IPS DF 4.7 (cell line): ENCODE measurements around the gene PRICKLE1.

Experiments used
- DNase-seq: peaks from one replicate; pipeline ENCODE4 v3.0.0-alpha.2; 2013; ENCODE audit warnings: low spot score; ENCODE audit errors: extremely low read depth

The PRICKLE1 gene

DNA sequence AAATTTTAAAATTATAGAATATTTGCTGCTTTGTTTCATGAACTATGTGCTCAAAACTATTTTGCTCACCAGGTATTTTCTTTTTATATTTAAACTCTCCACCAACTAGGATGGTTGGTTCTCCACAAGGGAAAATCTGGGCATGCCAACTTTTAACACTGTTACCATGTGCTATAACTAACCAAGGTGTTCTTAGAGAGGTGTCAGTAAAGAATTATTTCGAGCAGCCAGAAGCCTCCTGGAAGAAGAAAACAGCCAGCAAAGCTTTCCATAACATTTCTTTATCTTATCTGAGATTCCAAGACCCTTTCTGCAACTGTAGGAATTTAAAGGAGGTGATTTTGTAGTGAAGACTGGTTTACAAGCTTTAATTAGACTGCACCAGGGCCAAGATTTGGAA is 97.3 kb downstream of the PRICKLE1 start:
- no peak for DNase-seq

DNA sequence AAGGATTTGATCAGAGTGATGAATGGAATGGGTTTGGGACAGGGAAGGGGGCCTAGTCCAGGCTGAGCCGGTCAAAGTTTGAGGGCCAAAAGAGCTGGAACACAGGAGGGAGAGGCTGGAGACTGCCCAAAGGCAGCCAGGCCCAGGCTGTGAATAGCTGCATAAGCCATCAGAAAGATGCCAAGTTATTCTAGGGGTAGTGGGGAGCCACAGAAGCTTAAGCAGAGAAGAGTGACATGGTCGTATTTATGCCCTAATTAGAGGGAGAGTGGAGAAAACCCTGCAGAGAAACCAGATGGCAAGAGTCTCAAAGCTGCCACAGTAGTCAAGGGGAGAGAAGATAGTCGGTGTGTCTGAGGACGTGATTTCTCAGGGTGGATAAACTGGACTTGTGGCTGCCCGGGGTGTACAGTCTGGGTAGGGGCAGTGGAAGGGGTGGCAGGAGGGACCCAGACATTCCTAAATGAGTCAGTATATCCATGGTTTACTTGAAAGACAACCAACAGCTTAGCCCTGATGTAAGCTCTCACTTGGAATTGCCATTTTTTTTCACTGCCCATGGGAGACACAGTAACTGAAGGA is 99.2 kb downstream of the PRICKLE1 start:
- DNase-seq = no peak

DNA sequence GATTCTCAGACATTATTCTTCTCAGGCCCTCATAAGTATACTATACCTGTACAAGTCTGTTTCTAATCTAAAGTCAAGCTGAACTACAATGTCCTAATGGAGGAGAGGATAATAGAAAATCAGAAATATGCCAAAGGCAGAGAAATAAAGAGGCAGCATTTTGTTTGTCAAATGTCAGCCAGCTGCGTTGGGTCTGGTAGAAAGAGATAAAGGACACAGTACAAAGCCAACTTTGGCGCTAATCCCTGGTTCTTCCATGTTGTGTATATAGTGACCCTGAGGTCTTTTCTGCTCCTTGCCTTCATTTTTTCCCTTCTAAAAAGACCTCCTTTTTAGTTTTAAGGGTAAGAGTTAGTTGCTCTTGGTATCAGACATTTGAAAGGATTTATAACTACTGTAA is 103.1 kb downstream of the PRICKLE1 start:
- DNase-seq = no peak

DNA sequence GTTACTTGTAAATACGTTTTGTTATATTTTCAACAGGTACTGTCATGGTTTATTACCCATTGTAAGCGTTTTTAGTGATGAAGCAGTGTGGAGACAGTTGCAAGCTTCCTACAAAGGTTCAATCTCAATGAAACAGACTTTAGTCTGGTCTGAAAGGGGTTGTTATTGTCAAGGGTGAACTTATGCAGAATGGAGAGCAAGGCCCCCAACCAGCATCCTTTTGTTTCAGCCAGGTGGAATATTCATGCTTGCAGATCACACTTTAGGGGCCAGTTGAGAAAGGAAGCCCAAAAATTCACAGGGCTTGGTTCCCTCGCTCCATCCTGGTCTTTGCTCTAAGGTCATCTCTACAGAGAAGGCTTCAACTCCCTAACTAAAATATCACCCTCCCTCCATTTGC is 103.7 kb downstream of the PRICKLE1 start:
- peak; percentile 98 for DNase-seq

DNA sequence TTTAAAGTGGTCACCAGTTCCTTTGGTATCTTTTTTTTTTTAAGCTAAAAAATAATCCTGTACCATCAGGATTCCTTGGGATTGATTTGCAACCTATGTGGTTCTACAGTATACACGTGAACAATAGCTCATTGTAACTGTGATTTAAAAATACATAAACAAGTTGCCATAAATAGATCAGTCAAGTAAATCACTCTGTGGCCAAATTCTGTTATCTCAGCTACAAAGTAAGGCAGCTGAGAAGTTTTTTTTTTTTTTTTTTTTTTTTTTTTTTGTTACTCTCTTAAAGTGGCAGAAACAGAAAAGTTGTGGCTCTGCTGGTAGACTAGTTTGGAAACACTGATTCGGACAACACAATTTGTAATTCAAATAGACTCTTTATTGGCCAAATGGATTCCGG is 104.5 kb downstream of the PRICKLE1 start:
- DNase-seq = no peak

DNA sequence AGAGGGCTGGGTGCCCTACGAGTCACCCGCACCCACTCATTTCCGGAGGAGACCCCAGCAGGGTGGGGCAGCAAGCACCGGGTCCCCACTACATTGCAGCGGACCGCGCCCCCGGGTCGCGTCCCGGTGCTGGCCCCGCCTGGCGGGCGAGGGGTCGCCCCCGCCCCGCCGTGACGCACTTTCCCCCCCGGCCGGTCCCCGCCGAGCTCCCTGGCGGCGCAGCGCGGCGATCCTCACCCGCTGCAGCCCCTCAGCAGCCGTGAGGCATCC is 106.1 kb downstream of the PRICKLE1 start:
- DNase-seq = no peak

DNA sequence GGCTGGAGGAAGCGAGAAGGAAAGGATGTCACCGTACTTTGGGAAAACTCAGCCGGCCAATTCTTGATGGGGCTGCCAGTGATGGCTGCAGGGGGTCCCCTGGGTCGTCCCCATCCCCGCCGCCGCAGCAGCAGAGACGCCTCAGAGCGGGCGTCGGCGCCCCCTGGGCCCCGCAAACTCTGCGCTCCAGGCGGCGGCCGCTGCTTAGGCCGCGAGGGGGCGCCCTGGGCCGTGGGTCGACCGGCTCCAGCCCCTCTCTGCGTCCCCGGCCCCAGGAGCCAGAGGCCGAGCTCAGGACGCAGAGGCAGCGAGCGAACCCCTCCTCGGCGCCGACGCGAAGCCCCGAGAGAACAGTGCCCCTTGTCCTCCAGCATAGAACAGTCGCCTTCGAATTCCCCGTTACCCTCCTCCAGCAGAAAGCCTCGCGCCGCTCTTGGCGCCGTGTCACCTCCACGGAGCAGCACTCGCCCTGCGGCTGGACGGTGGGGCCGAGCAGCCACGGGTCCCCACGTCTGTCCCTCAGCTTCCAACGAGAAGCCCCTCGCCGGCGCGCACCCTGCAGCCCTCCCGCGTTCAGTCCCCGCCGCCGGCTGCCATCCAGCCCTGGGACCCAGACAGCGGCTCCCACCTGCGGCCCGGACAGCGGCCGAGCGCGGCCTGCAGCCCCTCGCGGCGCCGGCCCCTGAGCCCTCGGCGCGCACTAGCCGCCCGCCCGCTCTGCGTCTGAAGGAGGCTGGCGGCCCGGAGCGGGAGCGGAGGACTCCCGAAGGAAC is 106.6 kb downstream of the PRICKLE1 start:
- DNase-seq = no peak

DNA sequence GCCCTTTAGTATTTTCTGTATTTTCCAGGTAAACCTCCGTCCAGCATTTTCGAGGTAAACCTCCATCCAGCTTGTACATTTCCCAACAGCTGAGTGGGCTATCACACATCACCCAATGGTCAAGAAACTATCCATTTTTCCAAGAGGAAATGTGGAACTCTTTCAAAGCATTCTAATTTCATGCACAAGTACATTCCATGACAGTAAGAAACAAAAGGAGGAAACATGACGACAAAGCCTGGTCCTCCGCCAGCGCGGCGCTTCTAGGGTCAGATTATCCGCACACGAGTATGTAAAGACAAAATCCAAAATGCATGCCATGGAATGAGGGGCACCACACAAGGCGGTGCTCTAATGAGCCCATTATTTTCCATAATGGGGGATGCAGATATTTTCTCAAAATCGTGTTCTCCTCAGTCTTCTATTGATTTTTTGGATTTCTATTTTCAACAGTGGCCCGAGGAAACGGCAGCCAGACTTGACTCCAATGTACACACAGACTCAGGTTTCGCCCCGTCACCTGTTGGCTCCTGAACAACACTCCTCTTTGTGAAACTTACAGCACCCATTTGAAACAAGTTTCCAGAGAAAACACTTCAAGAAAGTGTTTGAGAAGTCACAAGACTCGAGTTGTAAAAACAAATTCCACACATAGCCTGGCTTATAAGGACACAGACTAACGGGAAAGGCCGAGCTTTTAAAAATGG is 107.4 kb downstream of the PRICKLE1 start:
- DNase-seq = no peak

DNA sequence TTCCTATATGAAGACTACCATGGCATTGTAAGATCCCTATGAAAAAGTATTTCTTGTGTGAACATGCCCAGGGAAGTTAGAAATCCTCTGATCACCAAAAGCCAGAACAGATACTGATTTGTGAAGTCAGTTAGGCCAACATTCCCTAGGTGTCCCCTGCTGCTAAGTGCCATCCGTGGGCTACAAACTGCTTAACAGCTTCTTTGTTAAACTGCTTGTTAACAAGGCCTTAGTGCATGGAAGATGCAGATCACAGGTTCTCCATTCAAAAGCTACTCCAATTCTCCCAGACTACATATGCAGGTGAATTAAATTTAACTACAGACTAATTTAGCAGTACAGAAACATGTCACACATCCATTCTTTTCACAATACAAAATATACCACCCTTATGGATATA is 108.2 kb downstream of the PRICKLE1 start:
- DNase-seq = no peak

DNA sequence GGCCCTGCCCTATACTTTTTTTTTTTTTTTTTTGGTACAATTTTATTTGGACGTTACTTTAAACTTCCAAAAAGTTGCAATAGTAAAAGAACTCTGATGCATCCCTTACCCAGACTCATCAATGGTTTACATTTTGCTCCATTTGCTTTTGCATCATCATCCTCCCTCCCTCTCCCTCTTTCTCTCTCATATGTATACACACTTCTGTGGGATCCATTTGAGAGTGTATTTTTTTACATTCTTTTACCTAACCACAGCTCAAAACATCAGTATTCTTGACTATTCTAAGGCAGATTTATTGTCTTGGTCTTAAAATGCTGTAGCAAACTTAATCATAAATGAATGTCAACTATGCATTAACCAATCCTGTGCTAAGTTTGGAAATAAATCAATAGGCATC is 111.6 kb downstream of the PRICKLE1 start:
- DNase-seq = no peak

DNA sequence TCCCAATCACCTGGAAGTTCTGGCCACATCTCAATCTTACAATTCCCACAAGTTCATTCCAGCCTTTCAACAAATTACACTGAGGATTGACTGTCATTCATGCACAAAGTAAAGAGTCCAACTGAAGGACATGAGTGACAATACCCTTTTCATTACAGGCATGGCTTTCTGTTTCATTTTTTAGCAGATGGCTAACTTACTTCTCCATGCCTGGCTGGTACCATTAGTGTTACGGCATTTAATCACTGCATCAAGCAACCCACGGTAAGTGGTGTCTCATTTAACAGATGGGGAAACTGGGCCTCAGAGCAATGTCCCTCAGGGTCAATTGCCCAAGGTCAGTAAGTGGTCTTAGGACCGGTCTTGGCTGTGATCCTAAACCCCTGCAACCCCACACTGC is 114.4 kb downstream of the PRICKLE1 start:
- no peak for DNase-seq

DNA sequence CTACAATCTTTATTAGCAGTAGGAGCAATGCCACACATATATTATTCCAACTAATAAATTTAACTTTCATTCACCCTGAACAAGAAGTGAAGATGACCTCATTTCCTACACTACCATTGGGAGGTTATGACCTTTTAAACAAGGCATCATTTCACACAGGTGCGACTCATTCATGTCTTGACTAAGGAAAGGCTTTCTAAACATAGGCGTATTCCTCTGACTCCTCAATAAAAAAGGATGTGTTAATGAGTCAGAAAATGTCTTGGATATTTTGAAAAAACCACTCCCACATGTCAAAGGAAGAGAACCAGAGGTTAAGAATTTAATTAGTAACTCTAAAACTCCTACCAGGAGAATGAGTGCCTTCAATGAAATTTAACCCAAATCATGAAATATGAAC is 115.2 kb downstream of the PRICKLE1 start:
- no peak for DNase-seq

DNA sequence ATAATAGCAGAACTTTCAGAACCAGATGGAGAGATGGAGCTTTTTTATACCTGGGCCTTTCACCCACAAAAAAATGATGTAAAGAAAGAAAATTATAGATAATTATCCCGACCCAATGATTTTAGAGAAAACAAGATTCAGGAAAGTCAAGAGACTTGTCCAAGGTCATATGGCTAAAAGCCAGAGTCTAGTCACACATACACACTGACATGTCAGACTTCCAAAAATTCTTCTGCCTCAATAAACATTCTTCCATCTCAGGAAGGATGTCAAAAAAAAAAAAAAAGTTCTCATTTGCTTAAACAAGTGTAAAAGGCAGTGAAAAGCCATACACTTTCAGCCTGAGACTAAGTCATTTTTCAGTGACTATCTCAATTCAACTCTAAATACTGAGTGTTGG is 116.0 kb downstream of the PRICKLE1 start:
- no peak for DNase-seq

DNA sequence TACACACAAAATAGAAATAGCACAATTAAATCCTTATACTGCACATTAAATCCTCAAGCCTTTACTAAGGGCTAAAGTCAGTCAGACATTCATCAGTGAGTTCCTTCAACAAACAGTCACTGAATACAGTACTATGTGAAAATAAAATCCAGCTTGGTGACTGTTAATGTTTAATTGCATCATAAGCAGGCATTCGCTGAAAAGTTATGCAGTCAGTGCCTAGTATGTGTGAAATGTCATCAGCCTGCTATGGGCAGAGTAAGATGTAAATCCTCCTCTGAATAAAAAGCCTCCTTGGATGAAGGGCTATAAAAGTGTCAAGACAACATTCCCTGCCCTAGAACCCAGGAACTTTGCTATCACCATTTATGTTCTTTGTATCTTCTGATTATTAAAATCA is 116.4 kb downstream of the PRICKLE1 start:
- no peak for DNase-seq

DNA sequence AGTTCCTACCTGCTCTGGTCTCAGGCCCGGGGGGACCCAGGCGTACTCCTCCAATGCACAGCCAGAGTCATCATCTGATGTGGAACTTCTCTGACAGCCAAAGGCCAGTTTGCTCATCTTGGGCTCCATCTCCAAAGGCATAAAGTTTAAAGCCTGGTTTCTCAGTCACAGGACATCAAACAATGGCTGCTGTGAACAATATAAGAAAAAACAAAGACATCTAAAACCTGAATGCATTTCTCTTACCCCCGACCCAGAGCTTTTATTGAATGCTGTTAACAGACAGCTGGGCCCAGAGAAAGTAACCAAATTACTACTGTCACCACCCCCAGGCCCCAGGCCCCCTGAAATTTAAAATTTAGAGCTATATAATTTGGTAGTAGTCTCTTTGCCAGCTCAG is 117.2 kb downstream of the PRICKLE1 start:
- no peak for DNase-seq

DNA sequence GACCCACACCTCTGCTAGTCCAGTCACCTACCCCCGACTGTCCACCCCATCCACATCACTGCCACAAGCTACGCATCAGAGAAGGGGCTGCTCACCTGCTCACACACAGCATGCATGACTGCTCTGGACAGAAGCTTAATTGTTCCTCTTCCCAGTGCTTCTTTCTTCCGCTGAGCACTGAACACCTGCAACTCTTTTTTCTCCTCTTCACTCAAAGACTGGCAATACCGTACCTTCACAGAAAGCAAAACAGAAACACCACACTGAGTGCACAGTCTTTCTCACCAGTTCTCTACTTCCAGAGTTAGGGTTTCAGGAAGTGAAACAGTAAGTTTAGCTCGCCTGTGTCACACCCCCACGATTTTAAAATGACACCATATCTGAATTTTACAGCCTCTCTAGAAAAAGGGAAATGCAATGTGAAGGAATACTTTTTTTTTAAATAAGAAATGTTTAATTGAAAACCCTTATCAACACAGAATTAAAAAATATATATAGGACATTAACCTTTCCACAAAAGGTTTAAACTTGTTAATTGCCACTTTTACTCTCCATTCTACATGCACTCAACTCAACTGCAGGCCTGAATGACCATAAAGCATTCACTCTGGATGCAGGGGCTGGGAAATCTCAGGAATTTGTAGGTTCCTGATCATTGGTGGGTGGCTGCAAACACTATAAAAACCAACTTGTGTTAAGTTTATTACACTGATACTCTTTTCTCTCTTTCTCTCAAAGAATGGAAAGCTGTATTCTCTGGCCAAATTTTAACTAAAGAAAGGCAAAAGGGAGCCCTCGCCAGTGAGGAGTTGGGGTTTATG is 120.0 kb downstream of the PRICKLE1 start:
- DNase-seq = no peak

DNA sequence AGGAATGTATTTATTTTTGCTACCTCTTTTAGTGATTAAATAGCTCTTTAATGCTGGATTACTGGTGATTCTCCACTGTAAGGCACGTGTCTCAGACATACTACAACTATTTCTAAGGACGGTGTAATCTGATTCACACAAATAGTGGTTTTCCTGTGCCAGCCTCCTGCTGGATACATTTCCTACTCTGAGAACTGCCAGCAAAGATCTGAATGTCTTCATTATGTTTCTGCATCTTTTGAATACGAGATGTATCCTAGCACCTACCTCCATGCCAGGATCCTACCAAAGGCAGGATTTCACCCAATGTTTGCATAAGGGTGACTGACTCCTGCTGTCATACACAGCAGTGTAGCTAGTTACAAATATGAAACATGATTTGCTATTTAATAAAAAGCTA is 120.6 kb downstream of the PRICKLE1 start:
- no peak for DNase-seq

DNA sequence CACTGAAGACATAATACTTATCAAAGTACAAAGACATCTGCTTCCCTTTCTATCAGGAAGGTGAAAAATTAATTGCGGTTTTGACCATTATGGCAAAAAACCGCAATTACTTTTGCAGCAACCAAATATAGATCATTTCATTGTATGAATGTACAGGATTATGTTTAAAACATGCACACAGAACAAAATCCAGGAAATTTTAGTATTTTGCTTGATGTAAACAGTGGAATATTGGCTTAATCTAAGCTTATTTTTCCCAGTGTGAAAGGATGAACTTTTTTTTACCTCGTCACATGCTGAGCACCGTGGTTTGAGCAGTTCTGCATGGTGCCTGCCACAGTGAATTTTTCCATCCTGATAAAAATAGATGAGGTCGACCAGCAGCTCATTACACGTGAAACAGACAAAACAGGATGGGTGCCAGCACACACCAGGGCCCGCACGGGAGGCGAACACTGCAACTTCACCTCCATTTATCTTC is 121.2 kb downstream of the PRICKLE1 start:
- no peak for DNase-seq

DNA sequence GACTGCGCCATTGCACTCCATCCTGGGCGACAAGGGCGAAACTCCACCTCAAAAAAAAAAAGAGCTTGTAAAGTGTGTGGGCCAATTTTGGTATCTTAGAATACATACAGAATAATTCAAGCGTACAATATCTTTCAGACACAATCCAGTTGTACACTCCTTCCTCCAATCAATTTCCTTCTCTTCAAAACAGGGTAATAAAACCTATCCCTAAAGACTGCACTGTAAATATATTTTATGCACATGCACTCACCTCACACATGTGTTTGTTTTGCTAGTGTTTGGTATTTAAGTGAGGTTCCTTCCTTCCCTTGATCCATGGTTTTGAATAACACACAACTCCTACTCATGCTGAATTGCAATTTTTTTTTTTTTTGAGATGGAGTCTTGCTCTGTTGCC is 125.9 kb downstream of the PRICKLE1 start:
- DNase-seq = no peak

DNA sequence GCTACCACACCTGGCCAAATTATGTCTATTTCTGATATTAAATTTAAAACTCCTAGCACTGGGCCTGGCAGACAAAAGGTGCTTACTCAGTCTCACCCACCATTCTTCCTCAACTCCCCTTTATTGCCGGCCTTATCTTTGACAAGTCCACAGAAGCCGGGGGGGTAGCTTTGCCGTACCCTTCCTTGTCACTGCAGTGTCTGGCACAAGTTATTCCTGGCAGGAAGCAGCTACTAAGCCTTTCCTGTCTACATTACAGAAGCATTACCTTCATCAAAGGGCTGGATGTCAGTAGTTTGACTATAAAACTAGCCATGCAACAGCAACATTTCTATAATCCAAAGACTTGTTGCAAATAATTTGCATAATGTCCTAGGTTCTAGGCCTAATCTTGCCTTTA is 127.1 kb downstream of the PRICKLE1 start:
- DNase-seq = no peak

DNA sequence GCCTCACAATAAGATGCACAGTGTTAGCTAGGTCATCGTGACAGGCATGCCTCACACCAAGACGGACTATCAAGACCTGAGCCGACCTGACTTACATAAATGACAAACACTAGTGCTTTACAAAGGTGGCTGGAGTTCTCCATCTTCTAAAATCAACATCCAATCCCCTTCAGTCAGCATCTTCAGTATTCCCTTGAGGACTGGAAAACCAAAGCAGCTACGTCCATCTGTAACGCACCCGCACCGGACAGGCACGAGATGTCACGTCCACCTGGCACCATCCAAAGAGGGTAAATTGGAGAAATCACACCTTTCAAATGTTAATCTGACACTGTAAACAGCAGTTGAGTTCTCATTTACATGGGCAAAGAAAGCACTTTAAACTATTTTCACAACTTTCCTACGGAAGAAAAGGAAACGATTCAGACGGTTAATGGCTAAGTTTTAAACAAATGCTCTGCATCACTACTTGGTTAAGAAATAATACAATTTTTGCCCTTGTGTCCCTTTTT is 130.2 kb downstream of the PRICKLE1 start:
- DNase-seq = no peak

DNA sequence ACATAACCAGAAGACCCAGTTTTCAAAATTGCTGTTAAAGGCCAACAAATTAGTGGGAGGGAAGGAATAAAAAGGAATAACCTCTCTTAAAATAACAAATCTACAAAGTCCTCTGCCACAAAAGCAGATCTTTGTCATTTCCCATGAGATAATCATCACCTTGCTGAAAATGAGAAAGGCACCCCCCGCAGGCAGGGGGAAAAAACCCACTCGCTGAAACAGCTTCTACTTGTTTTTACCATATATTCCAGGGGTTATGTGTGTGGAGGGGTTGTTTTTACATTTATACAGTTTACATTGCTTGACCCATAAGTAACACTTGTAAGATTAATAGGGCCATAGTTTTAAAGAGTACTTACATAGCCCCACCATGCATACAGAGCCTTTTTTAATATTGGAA is 131.0 kb downstream of the PRICKLE1 start:
- no peak for DNase-seq
